Measurements from ENCODE around the gene CELF5. TPM values are rescaled to one million over a fixed set of nuclear protein-coding genes. Genes with fewer than 3 reads are reported as not detected.

The CELF5 gene
- total and polyA plus RNA-seq, 9 of the 15 experiments (the other 6 are each of a cell fraction or from before 2014, with no cell fraction given), result 0.01 to 0.56 (median 0.22) TPM

GRCh38 chr19:3310711-3311110 is 86.2 kb downstream of the CELF5 start:
- peaks cover 0 to 34% of the 10 kb centered on the region in 2 experiments; a peak in 3 of 5 replicates for H3K4me1 ChIP-seq (replicated peaks in 1 of 2; ENCODE audit: control insufficient read depth in 2 of 2, insufficient read depth in 2 of 2, low read length in 2 of 2)
- H3K36me3 ChIP-seq (ENCODE audit: control insufficient read depth, insufficient read depth, low read length), result no peaks in the 10 kb centered on the region
- ChIA-PET POLR2A (no interaction called here), CTCF (ENCODE audit: low intra/inter-chr PET ratio) (no interaction called here)
- no peak overlapping the region for H3K9ac ChIP-seq (ENCODE audit: insufficient read depth in 1 of 2, low read depth in 2 of 2, low read length in 2 of 2)
- no TSS peak for BruUV-seq (replicated peaks)
- H3K9me3 ChIP-seq (replicated peaks; ENCODE audit: control insufficient read depth, insufficient read depth, low read depth, low read length), result no peaks in the 10 kb centered on the region
- H3K4me2 ChIP-seq (ENCODE audit: insufficient read depth, low read length), result no peak overlapping the region
- no peak for TF ChIP-seq TFAM (CRISPR knock-in tag; conservative IDR thresholded peaks at IDR 0.05)
- intact Hi-C loops (cut with micrococcal nuclease) (no loop called here), in situ Hi-C loops (cut with MboI) (no loop called here)
- H3K27me3 ChIP-seq (ENCODE audit: control insufficient read depth in 2 of 2, insufficient read depth in 2 of 2, low read length in 2 of 2), result peaks cover 11 to 27% of the 10 kb centered on the region in 2 experiments; a peak in 4 of 5 replicates
- no peak for FAIRE-seq
- peaks cover 7% of the 10 kb centered on the region; the same call in 1 of the 2 replicates for H4K20me1 ChIP-seq (replicated peaks; ENCODE audit: control insufficient read depth, insufficient read depth, low read length)
- no peak overlapping the region for H2AFZ ChIP-seq (ENCODE audit: low read depth, low read length)
- no peaks in the 10 kb centered on the region for H3K79me2 ChIP-seq (ENCODE audit: control insufficient read depth, insufficient read depth, low read length)
- no peak overlapping the region for H3K4me3 ChIP-seq
- H3K9me1 ChIP-seq (ENCODE audit: control insufficient read depth, insufficient read depth, low read length), result no peaks in the 10 kb centered on the region
- no peak for ATAC-seq
- no peak overlapping the region for H3K27ac ChIP-seq (ENCODE audit: extremely low read depth, low read depth, low read length)
- no peak for DNase-seq (ENCODE audit: extremely low read depth in 1 of 4, low spot score in 3 of 4)

- no TSS peak for BruUV-seq (replicated peaks)
- ChIA-PET CTCF (ENCODE audit: low intra/inter-chr PET ratio) (interaction anchor here (0.6 kb wide), 1 partner anchor 53 kb away, joined by 3 read pairs; no protein-coding TSS in a partner anchor), POLR2A (no interaction called here)
- peak overlapping the region in 1 of 2 experiments; percentile 35; a peak in 1 of 4 replicates for H3K9ac ChIP-seq (ENCODE audit: insufficient read depth in 1 of 2, low read depth in 2 of 2, low read length in 2 of 2)
- WGBS (ENCODE audit: insufficient coverage, low coverage, missing lambda C conversion rate), result 7% methylated on average over 13 of the region's 13 CpGs
- peak in 1 of 4 experiments; percentile 5 for DNase-seq (ENCODE audit: extremely low read depth in 1 of 4, low spot score in 3 of 4)
- intact Hi-C loops (cut with micrococcal nuclease), result no loop called here
- H3K27ac ChIP-seq (ENCODE audit: extremely low read depth, low read depth, low read length), result no peak overlapping the region
- H3K36me3 ChIP-seq (ENCODE audit: control insufficient read depth, insufficient read depth, low read length), result no peaks in the 10 kb centered on the region
- peaks cover 11 to 27% of the 10 kb centered on the region in 2 experiments; a peak in 4 of 5 replicates for H3K27me3 ChIP-seq (ENCODE audit: control insufficient read depth in 2 of 2, insufficient read depth in 2 of 2, low read length in 2 of 2)
- no peaks in the 10 kb centered on the region for H3K9me1 ChIP-seq (ENCODE audit: control insufficient read depth, insufficient read depth, low read length)
- H3K4me2 ChIP-seq (ENCODE audit: insufficient read depth, low read length), result no peak overlapping the region
- H3K4me1 ChIP-seq (replicated peaks in 1 of 2; ENCODE audit: control insufficient read depth in 2 of 2, insufficient read depth in 2 of 2, low read length in 2 of 2), result peaks cover 0 to 21% of the 10 kb centered on the region in 2 experiments; a peak in 2 of 5 replicates
- TF ChIP-seq DEAF1 (CRISPR knock-in tag; IDR thresholded peaks at IDR 0.05) (no peak), ZNF121 (CRISPR knock-in tag; conservative IDR thresholded peaks at IDR 0.05) (peak; percentile 39; the same call in 1 of the 2 replicates)
- H2AFZ ChIP-seq (ENCODE audit: low read depth, low read length), result no peak overlapping the region
- H3K9me3 ChIP-seq (replicated peaks; ENCODE audit: control insufficient read depth, insufficient read depth, low read depth, low read length), result no peaks in the 10 kb centered on the region
- FAIRE-seq, result no peak
- ATAC-seq, result no peak
- H3K79me2 ChIP-seq (ENCODE audit: control insufficient read depth, insufficient read depth, low read length), result no peaks in the 10 kb centered on the region
- peaks cover 4% of the 10 kb centered on the region; the same call in 1 of the 2 replicates for H4K20me1 ChIP-seq (replicated peaks; ENCODE audit: control insufficient read depth, insufficient read depth, low read length)
- in situ Hi-C loops (cut with MboI), result no loop called here
- no peak overlapping the region for H3K4me3 ChIP-seq
Measured at GRCh38 chr19:3313199-3313575, 88.7 kb downstream of the CELF5 start.

Measured in K562 (cell line).